ENCODE data around the gene PRKACA. TPM values are rescaled to one million over a fixed set of nuclear protein-coding genes. Genes with fewer than 3 reads are reported as not detected.

PRKACA gene
- total and polyA plus RNA-seq, 10 of the 15 experiments (the other 5 are each of a cell fraction or from before 2014, with no cell fraction given), result 0.53 to 68.5 (median 11.2) TPM

DNA sequence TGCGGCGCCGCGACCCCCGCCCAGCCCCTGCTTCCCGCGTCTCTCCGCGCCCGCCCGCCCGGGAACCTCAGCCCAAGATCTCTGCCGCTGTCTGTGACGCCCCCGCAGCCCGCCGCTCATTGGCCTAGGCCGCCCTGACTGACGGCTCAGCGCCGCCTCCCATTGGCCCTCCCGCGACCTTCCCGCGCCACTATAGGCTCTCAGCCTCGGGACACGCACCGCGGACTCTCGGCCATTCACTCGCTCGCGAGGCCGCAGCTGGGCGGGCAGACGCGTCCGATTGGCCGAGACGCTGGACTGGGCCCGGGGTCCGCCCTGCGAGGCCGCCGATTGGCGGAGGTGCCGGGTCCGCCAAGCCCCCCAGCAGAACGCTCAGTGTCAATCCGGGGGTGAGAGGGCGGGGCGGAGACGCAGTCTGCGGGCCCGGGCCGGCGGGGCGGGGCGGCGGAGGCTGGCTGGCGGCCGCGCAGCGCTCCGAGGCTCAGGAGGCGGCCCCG, at the start of gene PRKACA (continued):
- TF ChIP-seq, protein P1, sequence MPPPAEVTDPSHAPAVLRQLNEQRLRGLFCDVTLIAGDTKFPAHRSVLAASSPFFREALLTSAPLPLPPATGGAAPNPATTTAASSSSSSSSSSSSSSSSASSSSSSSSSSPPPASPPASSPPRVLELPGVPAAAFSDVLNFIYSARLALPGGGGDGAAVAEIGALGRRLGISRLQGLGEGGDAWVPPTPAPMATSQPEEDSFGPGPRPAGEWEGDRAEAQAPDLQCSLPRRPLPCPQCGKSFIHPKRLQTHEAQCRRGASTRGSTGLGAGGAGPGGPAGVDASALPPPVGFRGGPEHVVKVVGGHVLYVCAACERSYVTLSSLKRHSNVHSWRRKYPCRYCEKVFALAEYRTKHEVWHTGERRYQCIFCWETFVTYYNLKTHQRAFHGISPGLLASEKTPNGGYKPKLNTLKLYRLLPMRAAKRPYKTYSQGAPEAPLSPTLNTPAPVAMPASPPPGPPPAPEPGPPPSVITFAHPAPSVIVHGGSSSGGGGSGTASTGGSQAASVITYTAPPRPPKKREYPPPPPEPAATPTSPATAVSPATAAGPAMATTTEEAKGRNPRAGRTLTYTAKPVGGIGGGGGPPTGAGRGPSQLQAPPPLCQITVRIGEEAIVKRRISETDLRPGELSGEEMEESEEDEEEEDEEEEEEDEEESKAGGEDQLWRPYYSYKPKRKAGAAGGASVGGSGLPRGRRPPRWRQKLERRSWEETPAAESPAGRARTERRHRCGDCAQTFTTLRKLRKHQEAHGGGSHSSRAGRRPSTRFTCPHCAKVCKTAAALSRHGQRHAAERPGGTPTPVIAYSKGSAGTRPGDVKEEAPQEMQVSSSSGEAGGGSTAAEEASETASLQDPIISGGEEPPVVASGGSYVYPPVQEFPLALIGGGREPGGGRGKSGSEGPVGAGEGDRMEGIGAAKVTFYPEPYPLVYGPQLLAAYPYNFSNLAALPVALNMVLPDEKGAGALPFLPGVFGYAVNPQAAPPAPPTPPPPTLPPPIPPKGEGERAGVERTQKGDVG (CRISPR knock-in tag; IDR thresholded peaks at IDR 0.05), result no peak
- no peak for TF ChIP-seq ZSCAN29 (IDR thresholded peaks at IDR 0.05)
- TF ChIP-seq, protein P2, sequence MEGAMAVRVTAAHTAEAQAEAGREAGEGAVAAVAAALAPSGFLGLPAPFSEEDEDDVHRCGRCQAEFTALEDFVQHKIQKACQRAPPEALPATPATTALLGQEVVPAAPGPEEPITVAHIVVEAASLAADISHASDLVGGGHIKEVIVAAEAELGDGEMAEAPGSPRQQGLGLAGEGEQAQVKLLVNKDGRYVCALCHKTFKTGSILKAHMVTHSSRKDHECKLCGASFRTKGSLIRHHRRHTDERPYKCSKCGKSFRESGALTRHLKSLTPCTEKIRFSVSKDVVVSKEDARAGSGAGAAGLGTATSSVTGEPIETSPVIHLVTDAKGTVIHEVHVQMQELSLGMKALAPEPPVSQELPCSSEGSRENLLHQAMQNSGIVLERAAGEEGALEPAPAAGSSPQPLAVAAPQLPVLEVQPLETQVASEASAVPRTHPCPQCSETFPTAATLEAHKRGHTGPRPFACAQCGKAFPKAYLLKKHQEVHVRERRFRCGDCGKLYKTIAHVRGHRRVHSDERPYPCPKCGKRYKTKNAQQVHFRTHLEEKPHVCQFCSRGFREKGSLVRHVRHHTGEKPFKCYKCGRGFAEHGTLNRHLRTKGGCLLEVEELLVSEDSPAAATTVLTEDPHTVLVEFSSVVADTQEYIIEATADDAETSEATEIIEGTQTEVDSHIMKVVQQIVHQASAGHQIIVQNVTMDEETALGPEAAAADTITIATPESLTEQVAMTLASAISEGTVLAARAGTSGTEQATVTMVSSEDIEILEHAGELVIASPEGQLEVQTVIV (IDR thresholded peaks at IDR 0.05; ENCODE audit: borderline replicate concordance, partially characterized antibody), result peak; percentile 64
- no peak for TF ChIP-seq YY1 (IDR thresholded peaks at IDR 0.05; ENCODE audit: low read depth, low read length)
- no peak for TF ChIP-seq POLR2AphosphoS5 (IDR thresholded peaks at IDR 0.05; ENCODE audit: low read length)
- no peak for TF ChIP-seq BMI1 (IDR thresholded peaks at IDR 0.05; ENCODE audit: borderline replicate concordance)
- no peak for TF ChIP-seq ZZZ3 (IDR thresholded peaks at IDR 0.05; ENCODE audit: control insufficient read depth, insufficient read length, low read depth)
- no peak for TF ChIP-seq KDM1A (IDR thresholded peaks at IDR 0.05; ENCODE audit: borderline replicate concordance)
- no peak for TF ChIP-seq SREBF2 (IDR thresholded peaks at IDR 0.05; ENCODE audit: low read length)
- TF ChIP-seq MYC (IDR thresholded peaks at IDR 0.05; ENCODE audit: insufficient read depth, insufficient read length, insufficient replicate concordance, low read length, severe bottlenecking), result no peak
- no peak for TF ChIP-seq SUZ12 (IDR thresholded peaks at IDR 0.05; ENCODE audit: unreplicated experiment)
- TF ChIP-seq, protein P3, sequence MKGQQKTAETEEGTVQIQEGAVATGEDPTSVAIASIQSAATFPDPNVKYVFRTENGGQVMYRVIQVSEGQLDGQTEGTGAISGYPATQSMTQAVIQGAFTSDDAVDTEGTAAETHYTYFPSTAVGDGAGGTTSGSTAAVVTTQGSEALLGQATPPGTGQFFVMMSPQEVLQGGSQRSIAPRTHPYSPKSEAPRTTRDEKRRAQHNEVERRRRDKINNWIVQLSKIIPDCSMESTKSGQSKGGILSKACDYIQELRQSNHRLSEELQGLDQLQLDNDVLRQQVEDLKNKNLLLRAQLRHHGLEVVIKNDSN (IDR thresholded peaks at IDR 0.05; ENCODE audit: borderline replicate concordance, extremely low read length, insufficient read depth, low read depth, low read length), result no peak
- TF ChIP-seq, protein P4, sequence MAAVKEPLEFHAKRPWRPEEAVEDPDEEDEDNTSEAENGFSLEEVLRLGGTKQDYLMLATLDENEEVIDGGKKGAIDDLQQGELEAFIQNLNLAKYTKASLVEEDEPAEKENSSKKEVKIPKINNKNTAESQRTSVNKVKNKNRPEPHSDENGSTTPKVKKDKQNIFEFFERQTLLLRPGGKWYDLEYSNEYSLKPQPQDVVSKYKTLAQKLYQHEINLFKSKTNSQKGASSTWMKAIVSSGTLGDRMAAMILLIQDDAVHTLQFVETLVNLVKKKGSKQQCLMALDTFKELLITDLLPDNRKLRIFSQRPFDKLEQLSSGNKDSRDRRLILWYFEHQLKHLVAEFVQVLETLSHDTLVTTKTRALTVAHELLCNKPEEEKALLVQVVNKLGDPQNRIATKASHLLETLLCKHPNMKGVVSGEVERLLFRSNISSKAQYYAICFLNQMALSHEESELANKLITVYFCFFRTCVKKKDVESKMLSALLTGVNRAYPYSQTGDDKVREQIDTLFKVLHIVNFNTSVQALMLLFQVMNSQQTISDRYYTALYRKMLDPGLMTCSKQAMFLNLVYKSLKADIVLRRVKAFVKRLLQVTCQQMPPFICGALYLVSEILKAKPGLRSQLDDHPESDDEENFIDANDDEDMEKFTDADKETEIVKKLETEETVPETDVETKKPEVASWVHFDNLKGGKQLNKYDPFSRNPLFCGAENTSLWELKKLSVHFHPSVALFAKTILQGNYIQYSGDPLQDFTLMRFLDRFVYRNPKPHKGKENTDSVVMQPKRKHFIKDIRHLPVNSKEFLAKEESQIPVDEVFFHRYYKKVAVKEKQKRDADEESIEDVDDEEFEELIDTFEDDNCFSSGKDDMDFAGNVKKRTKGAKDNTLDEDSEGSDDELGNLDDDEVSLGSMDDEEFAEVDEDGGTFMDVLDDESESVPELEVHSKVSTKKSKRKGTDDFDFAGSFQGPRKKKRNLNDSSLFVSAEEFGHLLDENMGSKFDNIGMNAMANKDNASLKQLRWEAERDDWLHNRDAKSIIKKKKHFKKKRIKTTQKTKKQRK (IDR thresholded peaks at IDR 0.05; ENCODE audit: low read depth, low read length), result peak; percentile 95
- no peak for TF ChIP-seq RAD51 (IDR thresholded peaks at IDR 0.05)
- no peak for TF ChIP-seq EED (IDR thresholded peaks at IDR 0.05; ENCODE audit: low read depth)
- no peak for TF ChIP-seq MXI1 (IDR thresholded peaks at IDR 0.05; ENCODE audit: low read depth, low read length)
- TF ChIP-seq, protein P5, sequence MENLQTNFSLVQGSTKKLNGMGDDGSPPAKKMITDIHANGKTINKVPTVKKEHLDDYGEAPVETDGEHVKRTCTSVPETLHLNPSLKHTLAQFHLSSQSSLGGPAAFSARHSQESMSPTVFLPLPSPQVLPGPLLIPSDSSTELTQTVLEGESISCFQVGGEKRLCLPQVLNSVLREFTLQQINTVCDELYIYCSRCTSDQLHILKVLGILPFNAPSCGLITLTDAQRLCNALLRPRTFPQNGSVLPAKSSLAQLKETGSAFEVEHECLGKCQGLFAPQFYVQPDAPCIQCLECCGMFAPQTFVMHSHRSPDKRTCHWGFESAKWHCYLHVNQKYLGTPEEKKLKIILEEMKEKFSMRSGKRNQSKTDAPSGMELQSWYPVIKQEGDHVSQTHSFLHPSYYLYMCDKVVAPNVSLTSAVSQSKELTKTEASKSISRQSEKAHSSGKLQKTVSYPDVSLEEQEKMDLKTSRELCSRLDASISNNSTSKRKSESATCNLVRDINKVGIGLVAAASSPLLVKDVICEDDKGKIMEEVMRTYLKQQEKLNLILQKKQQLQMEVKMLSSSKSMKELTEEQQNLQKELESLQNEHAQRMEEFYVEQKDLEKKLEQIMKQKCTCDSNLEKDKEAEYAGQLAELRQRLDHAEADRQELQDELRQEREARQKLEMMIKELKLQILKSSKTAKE (IDR thresholded peaks at IDR 0.05; ENCODE audit: low read depth, poor library complexity, severe bottlenecking), result no peak
- no peak for TF ChIP-seq JUND (IDR thresholded peaks at IDR 0.05; ENCODE audit: low read depth, low read length)

Data from GM12878 (cell line).